ENCODE results near the gene BARD1.

- TF ChIP-seq EP300 (IDR thresholded peaks at IDR 0.05) (no peak), POLR2AphosphoS5 (IDR thresholded peaks at IDR 0.05) (no peak)
These were observed 102.5 kb downstream of the BARD1 start for GRCh38 chr2:214706986-214707385.

All from upper lobe of left lung (tissue), 4 donors.